ENCODE measurements around the gene CDK13.

- TF ChIP-seq YY1 (IDR thresholded peaks at IDR 0.05; ENCODE audit: insufficient read depth, insufficient read length), result no peak
- TF ChIP-seq SUZ12 (IDR thresholded peaks at IDR 0.05; ENCODE audit: extremely low read depth, insufficient read depth, insufficient read length), result no peak
Observed at GRCh38 chr7:39926111-39926510, 23.9 kb upstream of the CDK13 start.
